T-helper 2 cell treated with Interferon-gamma antibody and Interleukin-4, amounts not matched to agents 100 ng/mL and 5 ng/mL, for 36 hours (primary cell): ENCODE data around the gene COG1. TPM values are rescaled to one million over a fixed set of nuclear protein-coding genes. Genes with fewer than 3 reads are reported as not detected.

Source experiments
- intact Hi-C: fragments of 100-400 bp; cut with micrococcal nuclease; formaldehyde crosslinking; loops from one replicate; pipeline ENCODE4 v1.15.1; 2023
- total RNA-seq: library from RNA; stranded (reverse); gene quantifications from 2 replicates; pipeline ENCODE4 v1.2.3, GENCODE V29; 2022

Gene COG1
- total RNA-seq, 1 donor from 2014 or later, result 29.8 TPM

- intact Hi-C loops, result no loop called here
Observed at GRCh38 chr17:73198930-73199260, 6.0 kb downstream of the COG1 start.

DNA sequence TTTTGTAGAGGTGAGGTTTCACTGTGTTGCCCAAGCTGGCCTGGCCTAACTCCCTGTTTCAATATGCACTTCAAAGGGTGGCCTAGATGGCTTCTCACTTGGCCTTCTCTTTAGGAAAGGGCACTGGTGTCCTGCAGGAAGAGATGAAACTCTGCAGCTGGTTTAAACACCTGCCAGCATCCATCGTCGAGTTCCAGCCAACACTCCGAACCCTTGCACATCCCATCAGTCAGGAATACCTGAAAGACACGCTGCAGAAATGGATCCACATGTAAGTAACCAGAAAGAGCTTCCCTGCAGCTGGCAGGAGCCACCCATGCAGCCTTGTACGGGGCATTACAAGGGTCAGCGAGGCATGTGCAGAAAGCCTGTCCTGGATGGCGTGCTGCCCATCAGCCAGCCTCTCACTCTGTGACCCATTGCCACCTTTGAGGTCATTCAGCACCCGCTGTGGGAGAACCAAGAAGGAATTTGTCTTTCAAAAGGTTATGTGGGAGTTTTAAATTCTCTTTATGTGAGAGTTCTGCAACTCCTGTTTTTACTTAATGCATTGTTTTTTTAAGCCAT lies 7.0 kb downstream of the COG1 start:
- intact Hi-C loops, result no loop called here

GRCh38 chr17:73200476-73200875 lies 7.6 kb downstream of the COG1 start:
- intact Hi-C loops, result no loop called here

- intact Hi-C loops, result no loop called here
Observed at GRCh38 chr17:73201215-73202069, 8.6 kb downstream of the COG1 start.

- intact Hi-C loops, result no loop called here
Observed at GRCh38 chr17:73203135-73203787, 10.4 kb downstream of the COG1 start.

- intact Hi-C loops, result no loop called here
Observed at GRCh38 chr17:73203788-73204479, 11.1 kb downstream of the COG1 start.

GRCh38 chr17:73205459-73205961 lies 12.7 kb downstream of the COG1 start:
- intact Hi-C loops, result no loop called here

- intact Hi-C loops, result no loop called here
Observed at GRCh38 chr17:73208139-73208827, 15.4 kb downstream of the COG1 start.

GRCh38 chr17:73209436-73209835 lies 16.6 kb downstream of the COG1 start:
- intact Hi-C loops, result no loop called here

DNA sequence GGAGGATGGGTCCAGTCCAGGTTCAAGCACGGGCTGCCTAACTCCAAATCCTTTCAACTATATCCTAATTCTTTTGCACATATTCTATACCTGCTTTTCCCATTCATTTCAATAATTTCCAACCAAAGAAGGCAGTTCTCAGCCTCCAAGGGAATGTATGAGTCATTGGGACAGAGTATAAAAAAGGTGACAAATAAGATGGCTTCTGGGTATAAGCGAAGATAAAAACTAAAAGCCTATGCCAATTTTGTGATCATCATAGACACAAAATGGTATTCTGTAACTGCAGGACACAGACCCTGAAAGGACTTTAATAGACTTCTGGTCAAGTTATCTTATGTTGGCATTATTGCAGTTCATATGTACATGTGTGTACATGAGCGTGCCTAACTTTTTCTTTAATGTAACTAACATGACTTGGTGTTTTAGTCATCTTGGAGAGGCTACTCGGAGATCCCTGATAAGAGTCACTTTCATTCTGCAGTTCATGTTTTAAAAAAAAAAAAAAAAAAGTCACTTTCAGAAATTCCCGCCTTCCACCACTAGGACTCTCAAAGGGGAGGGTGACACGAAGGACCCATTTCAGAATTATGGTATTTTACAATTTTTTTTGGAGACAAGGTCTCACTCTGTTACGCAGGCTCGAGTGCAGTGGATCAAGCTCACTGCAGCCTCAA lies 17.3 kb downstream of the COG1 start:
- intact Hi-C loops, result loop anchor here (2.0 kb wide), 1 partner anchor 17 kb away; no protein-coding TSS in a partner anchor

DNA sequence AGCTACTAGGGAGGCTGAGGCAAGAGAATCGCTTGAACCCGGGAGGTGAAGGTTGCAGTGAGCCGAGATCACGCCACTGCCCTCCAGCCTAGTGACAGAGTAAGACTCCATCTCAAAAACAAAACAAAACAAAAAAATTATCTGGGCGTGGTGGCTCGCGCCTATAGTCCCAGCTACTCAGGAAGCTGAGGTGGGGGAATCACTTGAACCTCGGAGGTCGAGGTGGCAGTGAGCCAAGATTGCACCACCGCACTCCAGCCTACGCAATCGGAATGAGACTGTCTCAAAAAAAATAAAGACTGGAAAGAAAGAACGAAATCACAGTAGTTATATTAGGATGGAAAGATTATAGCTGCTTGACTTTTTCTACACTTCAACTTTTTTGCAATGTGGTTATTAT lies 18.9 kb downstream of the COG1 start:
- intact Hi-C loops, result loop anchor here (2.0 kb wide), 1 partner anchor 15 kb away; no protein-coding TSS in a partner anchor

- intact Hi-C loops, result no loop called here
Observed at GRCh38 chr17:73214008-73214407, 21.2 kb downstream of the COG1 start.

GRCh38 chr17:73214851-73215250 lies 22.0 kb downstream of the COG1 start:
- intact Hi-C loops, result no loop called here

- intact Hi-C loops, result no loop called here
Observed at GRCh38 chr17:73215447-73215846, 22.6 kb downstream of the COG1 start.

DNA sequence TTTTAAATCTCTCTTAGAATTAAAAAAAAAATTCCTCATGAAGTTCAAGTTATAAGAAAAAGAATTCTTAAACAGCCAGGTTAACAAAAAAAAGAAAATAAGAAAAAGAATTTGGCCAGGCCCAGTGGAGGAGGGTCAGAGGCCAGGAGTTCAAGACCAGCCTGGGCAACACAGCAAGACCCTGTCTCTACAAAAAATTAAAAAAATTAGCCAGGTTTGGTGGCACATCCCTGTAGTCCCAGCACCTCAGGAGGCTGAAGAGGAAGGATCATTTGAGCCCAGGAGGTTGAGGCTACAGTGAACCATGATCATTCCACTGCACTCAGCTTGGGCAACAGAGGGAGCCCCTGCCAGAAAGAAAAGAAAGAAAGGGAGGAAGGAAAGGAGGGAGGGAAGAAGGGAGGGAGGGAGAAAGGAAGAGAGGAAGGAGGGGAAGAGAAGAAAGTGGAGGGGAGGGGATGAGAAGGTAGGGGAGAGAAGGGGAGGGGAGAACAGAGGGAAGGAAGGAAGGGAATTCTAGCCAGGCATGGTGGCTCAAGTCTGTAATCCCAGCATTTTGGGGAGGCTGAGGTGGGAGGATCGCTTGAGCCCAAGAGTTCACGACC lies 30.9 kb downstream of the COG1 start:
- intact Hi-C loops, result no loop called here

DNA sequence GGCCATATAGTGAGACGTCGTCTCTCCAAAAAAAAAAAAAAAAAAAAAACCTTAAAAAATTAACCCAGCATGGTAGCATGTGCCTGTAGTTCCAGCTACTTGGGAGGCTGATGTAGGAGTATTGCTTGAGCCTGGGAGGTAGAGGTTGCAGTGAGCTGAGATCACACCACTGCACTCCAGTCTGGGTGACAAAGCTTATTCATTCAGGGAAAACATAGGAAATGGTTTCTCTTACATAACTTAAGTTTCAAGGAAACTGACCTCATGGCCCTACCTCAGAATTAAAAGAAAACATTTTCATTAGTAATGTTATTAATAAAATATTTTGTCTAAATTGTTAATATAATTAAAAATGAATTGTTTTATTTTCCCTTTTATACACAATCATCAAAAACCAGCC lies 31.4 kb downstream of the COG1 start:
- intact Hi-C loops, result no loop called here

GRCh38 chr17:73224663-73225305 lies 31.9 kb downstream of the COG1 start:
- intact Hi-C loops, result no loop called here

DNA sequence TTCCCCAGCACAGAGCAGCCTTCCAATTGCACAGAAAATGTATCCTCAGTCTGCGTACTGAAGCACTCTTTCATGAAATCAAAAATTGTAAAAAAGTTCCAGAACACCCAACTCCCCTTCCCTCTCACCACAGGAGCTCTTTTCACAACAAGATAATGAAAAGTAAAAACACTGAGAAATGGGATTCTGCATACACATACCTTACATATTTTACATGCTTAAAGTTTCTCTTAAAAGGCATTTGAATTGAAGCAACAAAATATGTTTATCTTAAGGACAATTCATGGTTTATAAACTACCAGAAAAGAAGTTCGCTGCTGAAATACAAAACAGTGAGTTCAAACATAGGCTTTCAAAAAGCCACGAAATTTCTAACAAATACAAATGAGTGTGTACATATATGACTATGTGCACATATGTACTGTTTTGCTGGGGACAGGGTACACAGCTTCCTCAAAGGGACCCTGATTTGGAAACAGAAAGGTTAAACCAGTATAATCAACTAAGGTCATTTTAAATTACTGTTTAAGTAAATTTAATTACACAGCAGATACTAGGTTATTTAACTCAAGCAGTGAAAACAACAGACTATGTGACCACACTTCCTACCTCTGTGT lies 33.8 kb downstream of the COG1 start:
- intact Hi-C loops, result loop anchor here (1.0 to 2.0 kb wide), 2 partner anchors 16 to 33 kb away; partner anchors contain the start of gene COG1

- intact Hi-C loops, result loop anchor here (1.0 to 2.0 kb wide), 2 partner anchors 17 to 34 kb away; partner anchors contain the start of gene COG1
Observed at GRCh38 chr17:73227379-73227778, 34.5 kb downstream of the COG1 start.
